RPMI7951 (cell line): ENCODE measurements around the gene TMEM154. TPM values are rescaled to one million over a fixed set of nuclear protein-coding genes. Genes with fewer than 3 reads are reported as not detected.

ENCODE experiments used
- total RNA-seq: library from RNA; depleted of rRNA; stranded (reverse); fragments of >200 nt; shearing (Covaris generic); gene quantifications from 2 replicates; pipeline ENCODE4 v1.2.3, GENCODE V29; 2014; rRNA removed

The TMEM154 gene
- total RNA-seq, 1 experiment from 2014 or later, result 0.60 TPM

Other genes with a start within 250 kb of the TMEM154 start
- 19.9 and 24.3 TPM in 2 replicates for gene FBXW7, start 143.9 kb downstream of the TMEM154 start, total RNA-seq
- under 0.01 and 0.10 TPM in 2 replicates for gene TIGD4, start 99.7 kb upstream of the TMEM154 start, total RNA-seq
- 39.7 and 52.7 TPM in 2 replicates for gene ARFIP1, start 100.0 kb upstream of the TMEM154 start, total RNA-seq